ENCODE results near the gene LSAMP. TPM values are rescaled to one million over a fixed set of nuclear protein-coding genes. Genes with fewer than 3 reads are reported as not detected.

Gene LSAMP
- total RNA-seq, 4 donors from 2014 or later = 1.2 to 3.0 (median 1.8) TPM

DNA sequence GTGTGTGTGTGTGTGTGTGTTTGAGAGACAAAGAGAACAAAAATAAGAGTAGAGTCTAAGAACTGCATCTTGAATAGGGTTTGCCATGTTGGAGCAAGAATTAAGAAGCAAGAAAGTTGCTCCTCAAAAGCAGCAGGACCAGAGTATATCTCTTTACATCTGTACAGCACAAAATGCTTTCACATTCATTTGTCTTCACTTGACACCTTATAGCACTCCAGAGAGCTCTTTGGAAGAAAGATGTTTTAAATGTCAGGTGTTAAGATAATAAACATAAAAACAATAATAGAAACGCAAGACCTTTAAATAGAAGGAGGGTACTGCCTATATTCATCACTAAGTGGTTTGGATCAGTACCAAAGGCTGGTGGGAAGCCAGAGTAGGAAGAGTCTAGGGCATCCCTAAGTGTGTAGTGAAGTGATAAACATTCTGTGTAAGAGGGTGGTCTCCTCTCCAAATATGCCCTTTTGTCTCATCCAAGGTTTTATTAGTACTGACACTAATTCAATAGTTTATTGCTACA is 19.1 kb upstream of the LSAMP start:
- intact Hi-C loops (cut with DNase I) = no loop called here
- Histone ChIP-seq H3K36me3 (no peaks in the 10 kb centered on the region), H3K4me1 (no peaks in the 10 kb centered on the region), H3K27me3 (no peaks in the 10 kb centered on the region), H3K9me3 (no peaks in the 10 kb centered on the region), H3K27ac (replicated peaks in 1 of 4) (no peak overlapping the region), H3K4me3 (no peak overlapping the region)
- TF ChIP-seq EP300 (IDR thresholded peaks at IDR 0.05) (no peak), POLR2A (IDR thresholded peaks at IDR 0.05; ENCODE audit: low read depth) (no peak), POLR2AphosphoS5 (IDR thresholded peaks at IDR 0.05) (no peak)
- TF ChIP-seq, protein P1, sequence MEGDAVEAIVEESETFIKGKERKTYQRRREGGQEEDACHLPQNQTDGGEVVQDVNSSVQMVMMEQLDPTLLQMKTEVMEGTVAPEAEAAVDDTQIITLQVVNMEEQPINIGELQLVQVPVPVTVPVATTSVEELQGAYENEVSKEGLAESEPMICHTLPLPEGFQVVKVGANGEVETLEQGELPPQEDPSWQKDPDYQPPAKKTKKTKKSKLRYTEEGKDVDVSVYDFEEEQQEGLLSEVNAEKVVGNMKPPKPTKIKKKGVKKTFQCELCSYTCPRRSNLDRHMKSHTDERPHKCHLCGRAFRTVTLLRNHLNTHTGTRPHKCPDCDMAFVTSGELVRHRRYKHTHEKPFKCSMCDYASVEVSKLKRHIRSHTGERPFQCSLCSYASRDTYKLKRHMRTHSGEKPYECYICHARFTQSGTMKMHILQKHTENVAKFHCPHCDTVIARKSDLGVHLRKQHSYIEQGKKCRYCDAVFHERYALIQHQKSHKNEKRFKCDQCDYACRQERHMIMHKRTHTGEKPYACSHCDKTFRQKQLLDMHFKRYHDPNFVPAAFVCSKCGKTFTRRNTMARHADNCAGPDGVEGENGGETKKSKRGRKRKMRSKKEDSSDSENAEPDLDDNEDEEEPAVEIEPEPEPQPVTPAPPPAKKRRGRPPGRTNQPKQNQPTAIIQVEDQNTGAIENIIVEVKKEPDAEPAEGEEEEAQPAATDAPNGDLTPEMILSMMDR (IDR thresholded peaks at IDR 0.05) = no peak
- WGBS = 19% methylated on average over 1 of the region's 1 CpG
- DNase-seq (ENCODE audit: extremely low spot score) = no peak

GRCh38 chr3:116453666-116454346 is 8.5 kb upstream of the LSAMP start:
- no peak for DNase-seq (ENCODE audit: extremely low spot score)
- intact Hi-C loops (cut with DNase I) = no loop called here
- 60% methylated on average over 1 of the region's 1 CpG for WGBS
- Histone ChIP-seq H3K4me3 (no peak overlapping the region), H3K4me1 (no peaks in the 10 kb centered on the region), H3K27ac (replicated peaks in 1 of 4) (no peak overlapping the region), H3K36me3 (no peaks in the 10 kb centered on the region), H3K27me3 (no peaks in the 10 kb centered on the region), H3K9me3 (no peaks in the 10 kb centered on the region)
- TF ChIP-seq POLR2A (IDR thresholded peaks at IDR 0.05; ENCODE audit: low read depth) (no peak), POLR2AphosphoS5 (IDR thresholded peaks at IDR 0.05) (no peak)
- TF ChIP-seq, protein P1 (IDR thresholded peaks at IDR 0.05) = no peak

DNA sequence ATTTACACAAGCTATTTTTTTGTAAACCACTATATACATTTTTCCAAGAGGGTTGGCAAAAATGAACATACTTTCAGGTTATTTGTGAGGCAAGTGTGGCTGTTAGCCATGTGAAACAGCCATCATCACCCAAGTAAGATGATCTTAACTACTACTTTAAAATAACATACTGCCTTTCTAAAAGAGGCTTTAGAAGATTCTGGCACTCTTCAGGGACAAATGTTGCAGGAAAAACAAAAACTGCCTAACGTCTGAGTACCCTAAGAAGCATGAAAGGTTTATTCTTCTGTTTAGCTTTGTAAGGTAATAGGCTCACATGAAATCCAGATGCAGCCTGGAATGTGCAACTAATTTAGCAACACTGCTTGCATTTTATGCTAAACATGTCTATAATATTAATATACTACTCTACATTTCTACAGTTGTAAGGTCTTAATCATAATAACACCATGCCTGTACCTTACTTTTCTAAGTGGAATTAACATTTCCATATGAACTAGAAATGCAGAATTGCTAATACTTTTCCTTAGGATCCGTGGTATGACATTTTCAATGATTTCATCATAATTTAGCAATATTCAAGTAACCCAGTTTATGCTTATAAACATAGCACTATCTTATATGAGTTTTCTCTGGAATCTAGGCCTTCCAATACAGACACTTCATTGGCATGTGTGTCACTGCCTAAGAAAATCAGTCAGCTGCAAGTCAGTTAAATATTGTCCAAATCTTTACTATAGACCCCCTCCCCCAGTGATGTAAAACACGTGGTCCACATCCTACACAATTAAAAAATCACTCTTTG is 4.5 kb upstream of the LSAMP start:
- H3K9me3 ChIP-seq = no peaks in the 10 kb centered on the region
- no peak for DNase-seq (ENCODE audit: extremely low spot score)
- no peak overlapping the region for H3K27ac ChIP-seq (replicated peaks in 1 of 4)
- TF ChIP-seq POLR2A (IDR thresholded peaks at IDR 0.05; ENCODE audit: low read depth) = no peak
- TF ChIP-seq, protein P1 (IDR thresholded peaks at IDR 0.05) = no peak
- TF ChIP-seq EP300 (IDR thresholded peaks at IDR 0.05) = no peak
- no peak for TF ChIP-seq POLR2AphosphoS5 (IDR thresholded peaks at IDR 0.05)
- peaks cover 0 to 6% (median 2%) of the 10 kb centered on the region in 4 donors for H3K27me3 ChIP-seq
- WGBS = 51% methylated on average over 3 of the region's 3 CpGs
- H3K36me3 ChIP-seq = no peaks in the 10 kb centered on the region
- no peaks in the 10 kb centered on the region for H3K4me1 ChIP-seq
- intact Hi-C loops (cut with DNase I) = no loop called here
- H3K4me3 ChIP-seq = no peak overlapping the region

- TF ChIP-seq, protein P1 (IDR thresholded peaks at IDR 0.05) = no peak
- TF ChIP-seq EP300 (IDR thresholded peaks at IDR 0.05) = no peak
- no peak for TF ChIP-seq POLR2AphosphoS5 (IDR thresholded peaks at IDR 0.05)
- TF ChIP-seq POLR2A (IDR thresholded peaks at IDR 0.05; ENCODE audit: low read depth) = no peak
- no peak for DNase-seq (ENCODE audit: extremely low spot score)
- WGBS = 58% methylated on average over 2 of the region's 2 CpGs
- intact Hi-C loops (cut with DNase I) = no loop called here
- H3K9me3 ChIP-seq = no peaks in the 10 kb centered on the region
- H3K4me3 ChIP-seq = no peak overlapping the region
- H3K36me3 ChIP-seq = no peaks in the 10 kb centered on the region
- no peak overlapping the region for H3K27ac ChIP-seq (replicated peaks in 1 of 4)
- H3K27me3 ChIP-seq = peaks cover 0 to 13% (median 2%) of the 10 kb centered on the region in 4 donors
- no peaks in the 10 kb centered on the region for H3K4me1 ChIP-seq
Observed at GRCh38 chr3:116445990-116446389, 703 bp upstream of the LSAMP start.

All from esophagus muscularis mucosa (tissue), 4 donors.